Endodermal cell (in vitro differentiated cells): ENCODE measurements around the gene GMPPB. TPM values are rescaled to one million over a fixed set of nuclear protein-coding genes. Genes with fewer than 3 reads are reported as not detected.
A peak's percentile ranks its signal among the peaks of the same experiment; 100 is the strongest.
"Not testable (repeated sequence)": the region's sequence is repeated elsewhere in the genome, so short reads cannot be mapped to it uniquely, and the experiment has no call there.

Experiments used
- DNase-seq: peaks from one replicate; pipeline ENCODE4 v3.0.0-alpha.2; 2017
- H3K27ac ChIP-seq: 2 replicates; pipeline ENCODE4 v1.5.1; 2013; ENCODE audit warnings: mild to moderate bottlenecking, low read depth, low read length, moderate library complexity
- H3K27me3 ChIP-seq: 2 replicates; pipeline ENCODE4 v1.6.1; 2013; ENCODE audit warnings: mild to moderate bottlenecking, low read length, moderate library complexity; ENCODE audit not compliant: insufficient read depth, control insufficient read depth, poor library complexity, severe bottlenecking
- H3K36me3 ChIP-seq: 2 replicates; pipeline ENCODE4 v1.7.0; 2013; ENCODE audit warnings: mild to moderate bottlenecking, low read length, moderate library complexity; ENCODE audit not compliant: control insufficient read depth, insufficient read depth
- H3K4me1 ChIP-seq: one replicate; pipeline ENCODE4 v1.7.0; 2013; ENCODE audit warnings: low read length; ENCODE audit not compliant: control insufficient read depth, insufficient read depth
- H3K4me3 ChIP-seq: 2 replicates; pipeline ENCODE4 v1.5.1; 2013; ENCODE audit warnings: mild to moderate bottlenecking, low read length, moderate library complexity
- H3K9ac ChIP-seq: 2 replicates; pipeline ENCODE4 v1.6.1; 2013; ENCODE audit warnings: mild to moderate bottlenecking, low read length, moderate library complexity; ENCODE audit not compliant: poor library complexity, severe bottlenecking; ENCODE audit errors: extremely low read depth
- H3K9me3 ChIP-seq: 2 replicates; pipeline ENCODE4 v1.6.1; 2013; ENCODE audit warnings: mild to moderate bottlenecking, low read length, moderate library complexity; ENCODE audit not compliant: control insufficient read depth
- H3K27ac Mint-ChIP-seq: 2 replicates; pipeline ENCODE4 v1.8.0; 2020; ENCODE audit warnings: mixed read lengths
- H3K27me3 Mint-ChIP-seq: 2 replicates; pipeline ENCODE4 v1.8.0; 2021; ENCODE audit warnings: mild to moderate bottlenecking, mixed read lengths; ENCODE audit not compliant: insufficient read depth
- H3K36me3 Mint-ChIP-seq: 2 replicates; pipeline ENCODE4 v1.8.0; 2020; ENCODE audit warnings: low read depth, mixed read lengths
- H3K4me1 Mint-ChIP-seq: 2 replicates; pipeline ENCODE4 v1.8.0; 2020; ENCODE audit warnings: mixed read lengths
- H3K4me3 Mint-ChIP-seq: 2 replicates; pipeline ENCODE4 v1.8.0; 2020; ENCODE audit warnings: mild to moderate bottlenecking, moderate library complexity, mixed read lengths
- H3K9me3 Mint-ChIP-seq: 2 replicates; pipeline ENCODE4 v1.8.0; 2020; ENCODE audit warnings: mild to moderate bottlenecking, mixed read lengths
- CTCF ChIP-seq: fragments of 200-600 bp; sonication (generic); conservative IDR thresholded peaks from 2 replicates; pipeline ENCODE4 v1.5.0; 2021; ENCODE audit warnings: antibody characterized with exemption, mild to moderate bottlenecking
- WGBS, 2 experiments: methylation state at CpG; one replicate each; pipeline versions ENCODE4 v1.1.5 to v1.1.7; 2013; ENCODE audit warnings: missing lambda C conversion rate in 2 of 2, mixed read lengths in 1 of 2; ENCODE audit not compliant: insufficient coverage in 1 of 2, insufficient read length in 1 of 2; 5-methylcytosine and 5-hydroxymethylcytosine counted together
- total RNA-seq, 2 donors: library from RNA; stranded (reverse); fragmentation: NEBNext Ultra II Directional in 1 of 2; extraction: Animal tissue kit (Norgen Biotek cat#: 25700) in 1 of 2; gene quantifications; 2 replicates in 1 of 2; 3 replicates in 1 of 2; pipeline ENCODE4 v1.2.1, GENCODE V29; 2021

Gene GMPPB
- total RNA-seq, 2 donors from 2014 or later = 35.5 to 38.2 TPM

DNA sequence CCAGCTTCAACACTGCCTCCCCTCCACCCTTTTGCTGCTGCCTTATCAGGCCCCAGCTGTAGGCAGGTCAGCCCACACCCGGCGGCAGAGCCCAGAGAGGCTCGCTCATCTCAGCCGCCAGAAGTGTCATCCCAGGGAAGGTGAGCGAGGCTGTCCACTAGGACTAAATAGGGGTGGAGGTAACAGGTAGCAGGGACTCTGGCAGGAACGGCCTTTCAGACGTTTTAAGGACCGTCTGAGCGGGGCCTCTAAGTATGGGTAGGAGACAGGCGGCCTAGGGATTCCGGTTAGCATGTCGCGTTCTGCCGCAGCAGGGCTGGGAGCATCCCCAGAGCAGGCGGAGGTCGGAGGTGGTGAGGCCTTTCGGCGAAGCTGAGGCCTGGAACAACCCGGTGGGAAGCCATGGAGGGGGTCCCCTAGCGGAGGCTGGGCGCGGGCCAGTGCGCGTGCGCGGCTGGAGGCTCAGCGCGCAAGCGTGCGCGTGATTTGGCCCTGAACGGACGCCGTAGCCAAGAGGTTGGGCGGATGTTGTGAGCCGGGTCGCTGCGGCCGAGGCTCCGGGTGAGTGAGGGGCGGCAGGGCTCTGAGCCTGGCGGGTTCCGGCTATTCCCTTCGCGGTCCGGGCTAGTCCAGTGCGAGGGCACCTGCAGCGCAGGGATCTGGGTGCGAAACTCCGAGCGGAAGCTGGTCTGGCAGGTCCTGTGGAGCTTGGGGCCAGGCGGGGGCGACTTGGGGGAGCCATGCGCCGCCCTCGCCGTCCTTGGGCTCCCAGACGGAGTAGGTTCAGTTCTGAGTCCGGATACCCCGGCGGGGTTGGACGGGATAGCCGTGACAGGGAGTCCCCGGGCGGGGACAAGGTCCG, 34.5 kb downstream of the GMPPB start, which contains the start of the genes MST1 and RNF123:
Gene MST1, minus strand, starts transcription at position 429 of the 862 bp plus-strand sequence. CDS start 783 bp downstream, outside the sequence.
Gene RNF123, plus strand, starts transcription at position 512 of the 862 bp plus-strand sequence. CDS start 1,609 bp downstream, outside the sequence.
- 6 to 7% methylated on average over 19 to 66 of the region's 66 CpGs for WGBS, 2 experiments
- no peaks in the 10 kb centered on the region for H3K27me3 Mint-ChIP-seq
- H3K27ac Mint-ChIP-seq = peak within 1 kb of the TSS; percentile 97
- no peaks in the 10 kb centered on the region for H3K27me3 ChIP-seq
- TF ChIP-seq CTCF = peak; percentile 55
- peak within 1 kb of the TSS; percentile 93 for H3K4me3 Mint-ChIP-seq
- H3K4me1 ChIP-seq = no peaks in the 10 kb centered on the region
- no peaks in the 10 kb centered on the region for H3K36me3 ChIP-seq
- peaks cover 8% of the 10 kb centered on the region for H3K36me3 Mint-ChIP-seq
- peak within 1 kb of the TSS; percentile 56 for H3K9ac ChIP-seq
- no peaks in the 10 kb centered on the region for H3K9me3 Mint-ChIP-seq
- peak; percentile 98 for DNase-seq
- no peak within 1 kb of the TSS for H3K27ac ChIP-seq
- H3K4me1 Mint-ChIP-seq = peaks cover 20% of the 10 kb centered on the region
- peak within 1 kb of the TSS; percentile 94 for H3K4me3 ChIP-seq
- H3K9me3 ChIP-seq = no peaks in the 10 kb centered on the region

GRCh38 chr3:49688338-49689045, 35.3 kb downstream of the GMPPB start:
- not testable (repeated sequence) for H3K9me3 ChIP-seq, H3K27me3 Mint-ChIP-seq, H3K27me3 ChIP-seq, H3K9me3 Mint-ChIP-seq, H3K9ac ChIP-seq, DNase-seq, H3K4me1 ChIP-seq, H3K27ac ChIP-seq, H3K36me3 ChIP-seq, H3K27ac Mint-ChIP-seq
- Mint-ChIP-seq H3K4me3 (peak overlapping the region; percentile 93), H3K4me1 (peaks cover 18% of the 10 kb centered on the region), H3K36me3 (peaks cover 12% of the 10 kb centered on the region)
- WGBS, 2 experiments = 84 to 100% methylated on average over 2 to 7 of the region's 7 CpGs
- H3K4me3 ChIP-seq = peak overlapping the region; percentile 94

DNA sequence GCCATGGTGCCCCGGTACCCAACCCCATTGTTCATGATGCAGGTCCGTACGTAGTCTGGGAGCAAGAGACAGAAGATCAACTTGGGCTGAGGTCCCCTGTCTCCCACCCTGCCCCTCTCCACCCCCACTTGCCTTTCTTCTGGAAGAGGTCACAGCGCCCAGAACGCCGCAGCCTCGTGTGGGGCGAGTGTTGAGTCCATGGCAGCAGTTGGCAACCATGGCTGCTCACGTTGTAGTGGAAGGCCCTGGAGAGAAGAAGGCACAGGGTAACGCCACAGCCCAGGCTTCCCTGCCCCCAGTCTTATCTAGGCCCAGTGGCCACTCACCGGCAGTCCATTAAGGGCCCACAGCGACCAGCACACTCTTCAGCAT, 36.3 kb downstream of the GMPPB start:
- Histone ChIP-seq H3K36me3 (peaks cover 14% of the 10 kb centered on the region), H3K4me3 (peak overlapping the region; percentile 69)
- peak overlapping the region; percentile 42 for H3K27ac Mint-ChIP-seq
- 89 to 92% methylated on average over 3 to 12 of the region's 12 CpGs for WGBS, 2 experiments
- not testable (repeated sequence) for H3K9me3 Mint-ChIP-seq, DNase-seq, H3K9me3 ChIP-seq, H3K9ac ChIP-seq, H3K27me3 ChIP-seq, H3K4me1 ChIP-seq, H3K27me3 Mint-ChIP-seq, H3K27ac ChIP-seq
- H3K36me3 Mint-ChIP-seq = peaks cover 22% of the 10 kb centered on the region
- peaks cover 18% of the 10 kb centered on the region for H3K4me1 Mint-ChIP-seq
- H3K4me3 Mint-ChIP-seq = peak overlapping the region; percentile 65

DNA sequence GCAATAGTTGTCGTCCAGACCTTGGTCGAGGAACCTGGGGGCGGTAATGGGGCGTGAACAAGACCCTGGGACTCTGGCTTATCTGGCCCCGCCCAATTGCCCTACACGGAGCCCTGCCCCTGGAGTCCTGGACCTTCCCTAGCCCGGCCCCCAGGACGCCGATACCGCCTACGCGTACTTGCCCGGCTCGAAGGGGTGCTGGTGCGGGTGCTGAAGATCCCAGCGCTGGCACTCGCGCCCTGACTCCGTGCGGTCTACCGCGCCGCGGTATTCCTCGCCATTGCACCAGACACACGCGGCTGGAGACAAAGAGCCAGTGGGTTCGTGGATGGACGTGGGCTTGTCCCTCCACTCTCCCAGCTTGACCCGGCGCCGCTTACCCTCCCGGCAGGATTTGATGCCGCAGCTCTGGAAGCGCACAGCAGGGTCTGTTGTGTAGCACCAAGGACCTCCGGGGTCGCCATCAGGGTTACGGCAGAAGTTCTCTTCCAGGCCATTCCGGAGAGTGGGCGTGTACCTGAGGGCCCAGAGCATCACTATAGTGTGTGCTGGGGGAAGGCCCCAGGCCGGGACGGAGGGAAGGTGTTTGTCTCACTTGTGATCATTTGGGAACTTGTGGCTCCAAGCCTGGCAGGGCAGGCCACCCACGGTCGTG, 36.9 kb downstream of the GMPPB start:
- Histone ChIP-seq H3K4me3 (peak overlapping the region; percentile 69), H3K9ac (peak overlapping the region; percentile 11), H3K36me3 (peaks cover 19% of the 10 kb centered on the region)
- not testable (repeated sequence) for H3K9me3 ChIP-seq, H3K27me3 Mint-ChIP-seq, H3K27me3 ChIP-seq, H3K9me3 Mint-ChIP-seq, H3K4me1 ChIP-seq, H3K27ac ChIP-seq
- peaks cover 18% of the 10 kb centered on the region for H3K4me1 Mint-ChIP-seq
- H3K4me3 Mint-ChIP-seq = peak overlapping the region; percentile 65
- H3K27ac Mint-ChIP-seq = peak overlapping the region; percentile 89
- peaks cover 22% of the 10 kb centered on the region for H3K36me3 Mint-ChIP-seq
- WGBS, 2 experiments = 3 to 12% methylated on average over 22 to 44 of the region's 44 CpGs
- DNase-seq = peak; percentile 96
